HL-60 (cell line): ENCODE data around the gene BNC1.

Experiments
- DNase-seq, 2 experiments: peaks; one replicate each; pipeline ENCODE4 v3.0.0-alpha.2; 2010 to 2020; ENCODE audit warnings: low read depth in 1 of 2, low spot score in 1 of 2
- H3K27ac ChIP-seq: fragments of 250-450 bp; sonication (Bioruptor Pico); replicated peaks from 2 replicates; pipeline ENCODE4 v1.5.1; 2020; ENCODE audit warnings: mild to moderate bottlenecking, moderate library complexity
- H3K27me3 ChIP-seq: fragments of 250-450 bp; sonication (Bioruptor Pico); 2 replicates; pipeline ENCODE4 v1.5.1; 2021; ENCODE audit warnings: mild to moderate bottlenecking, moderate library complexity; ENCODE audit not compliant: insufficient read depth, poor library complexity, severe bottlenecking
- H3K4me3 ChIP-seq: replicated peaks from 2 replicates; pipeline ENCODE4 v1.5.1; 2011; ENCODE audit warnings: mild to moderate bottlenecking, control low read depth, low read length; ENCODE audit not compliant: insufficient read depth
- GABPA ChIP-seq: IDR thresholded peaks from 2 replicates; pipeline ENCODE4 v1.6.1; 2012; ENCODE audit warnings: low read depth
- POLR2AphosphoS5 ChIP-seq: IDR thresholded peaks from 2 replicates; pipeline ENCODE4 v1.6.1; 2012; ENCODE audit warnings: low read depth
- REST ChIP-seq: IDR thresholded peaks from 2 replicates; pipeline ENCODE4 v1.6.1; 2012; ENCODE audit warnings: low read depth; ENCODE audit not compliant: insufficient replicate concordance
- SPI1 ChIP-seq: IDR thresholded peaks from 2 replicates; pipeline ENCODE4 v1.6.1; 2012; ENCODE audit warnings: low read depth, mild to moderate bottlenecking, borderline replicate concordance
- TF ChIP-seq, protein P1 (sequence below): IDR thresholded peaks from one replicate; pipeline ENCODE4 v1.5.1; 2011; ENCODE audit warnings: low read length, control low read depth, inconsistent platforms; ENCODE audit not compliant: insufficient read depth

The BNC1 gene

GRCh38 chr15:83323296-83323711 lies 38.8 kb upstream of the BNC1 start:
- Histone ChIP-seq H3K4me3 (no peak overlapping the region), H3K27ac (no peak overlapping the region), H3K27me3 (no peaks in the 10 kb centered on the region)
- TF ChIP-seq, protein P1, sequence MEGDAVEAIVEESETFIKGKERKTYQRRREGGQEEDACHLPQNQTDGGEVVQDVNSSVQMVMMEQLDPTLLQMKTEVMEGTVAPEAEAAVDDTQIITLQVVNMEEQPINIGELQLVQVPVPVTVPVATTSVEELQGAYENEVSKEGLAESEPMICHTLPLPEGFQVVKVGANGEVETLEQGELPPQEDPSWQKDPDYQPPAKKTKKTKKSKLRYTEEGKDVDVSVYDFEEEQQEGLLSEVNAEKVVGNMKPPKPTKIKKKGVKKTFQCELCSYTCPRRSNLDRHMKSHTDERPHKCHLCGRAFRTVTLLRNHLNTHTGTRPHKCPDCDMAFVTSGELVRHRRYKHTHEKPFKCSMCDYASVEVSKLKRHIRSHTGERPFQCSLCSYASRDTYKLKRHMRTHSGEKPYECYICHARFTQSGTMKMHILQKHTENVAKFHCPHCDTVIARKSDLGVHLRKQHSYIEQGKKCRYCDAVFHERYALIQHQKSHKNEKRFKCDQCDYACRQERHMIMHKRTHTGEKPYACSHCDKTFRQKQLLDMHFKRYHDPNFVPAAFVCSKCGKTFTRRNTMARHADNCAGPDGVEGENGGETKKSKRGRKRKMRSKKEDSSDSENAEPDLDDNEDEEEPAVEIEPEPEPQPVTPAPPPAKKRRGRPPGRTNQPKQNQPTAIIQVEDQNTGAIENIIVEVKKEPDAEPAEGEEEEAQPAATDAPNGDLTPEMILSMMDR, result no peak
- no peak for TF ChIP-seq POLR2AphosphoS5
- no peak for DNase-seq

- DNase-seq, result no peak
Observed at GRCh38 chr15:83322691-83323090, 38.2 kb upstream of the BNC1 start.

DNA sequence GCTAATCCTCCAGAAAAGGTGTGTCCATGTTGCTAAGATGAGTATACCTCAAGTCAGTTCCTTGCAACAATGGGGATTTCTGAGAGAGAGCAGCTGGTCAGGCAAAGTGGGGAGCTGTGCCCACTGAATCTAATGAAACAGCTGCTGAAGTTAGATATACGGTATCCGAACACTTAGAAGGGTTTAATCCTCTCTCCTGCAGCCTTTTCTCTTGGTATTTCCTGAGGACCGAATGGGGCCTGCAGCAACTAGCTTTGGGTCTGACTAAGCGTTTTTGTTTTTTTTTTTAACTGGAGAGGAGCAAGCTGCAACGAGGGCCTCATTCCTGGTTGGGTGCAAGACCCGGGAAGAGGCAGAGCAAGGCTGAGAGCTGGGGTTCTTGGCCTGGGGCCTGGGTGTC lies 37.6 kb upstream of the BNC1 start:
- Histone ChIP-seq H3K27ac (no peak overlapping the region), H3K4me3 (no peak overlapping the region), H3K27me3 (no peaks in the 10 kb centered on the region)
- no peak for DNase-seq
- TF ChIP-seq REST (no peak), POLR2AphosphoS5 (no peak), SPI1 (no peak), GABPA (no peak)
- TF ChIP-seq, protein P1, result no peak

More at GRCh38 chr15:83322691-83323090, 38.2 kb upstream of the BNC1 start:
- TF ChIP-seq SPI1 (no peak), POLR2AphosphoS5 (no peak), GABPA (no peak), REST (no peak)
- TF ChIP-seq, protein P1, result no peak
- Histone ChIP-seq H3K27me3 (no peaks in the 10 kb centered on the region), H3K27ac (no peak overlapping the region), H3K4me3 (no peak overlapping the region)

DNA sequence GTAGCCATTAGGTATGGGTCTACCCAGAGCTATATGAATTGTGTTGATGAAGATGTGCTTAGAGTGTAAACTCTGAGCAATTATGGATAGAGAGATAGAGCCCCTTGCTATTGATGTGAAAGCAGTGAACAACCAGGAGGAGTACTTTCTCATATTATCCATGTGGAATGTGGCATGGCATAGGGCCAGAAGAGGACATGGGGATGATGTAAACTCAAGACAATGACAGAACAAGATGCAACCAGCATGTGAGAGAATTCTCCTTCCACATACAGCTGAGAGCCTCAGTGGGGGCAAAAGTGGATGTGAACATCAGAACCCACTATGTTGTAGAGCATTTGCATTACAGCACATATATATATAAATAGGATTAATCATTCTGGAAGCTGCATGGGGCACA lies 36.4 kb upstream of the BNC1 start:
- H3K27me3 ChIP-seq, result no peaks in the 10 kb centered on the region
- TF ChIP-seq, protein P1, result no peak
- no peak for TF ChIP-seq GABPA
- TF ChIP-seq SPI1, result no peak
- no peak for TF ChIP-seq REST
- TF ChIP-seq POLR2AphosphoS5, result no peak
- H3K27ac ChIP-seq, result no peak overlapping the region
- no peak overlapping the region for H3K4me3 ChIP-seq
- no peak for DNase-seq
